ENCODE results near the gene CDK5R2. TPM values are rescaled to one million over a fixed set of nuclear protein-coding genes. Genes with fewer than 3 reads are reported as not detected.

The CDK5R2 gene
- total RNA-seq, 3 donors from 2014 or later: 0.38 to 1.4 (median 0.39) TPM

DNA sequence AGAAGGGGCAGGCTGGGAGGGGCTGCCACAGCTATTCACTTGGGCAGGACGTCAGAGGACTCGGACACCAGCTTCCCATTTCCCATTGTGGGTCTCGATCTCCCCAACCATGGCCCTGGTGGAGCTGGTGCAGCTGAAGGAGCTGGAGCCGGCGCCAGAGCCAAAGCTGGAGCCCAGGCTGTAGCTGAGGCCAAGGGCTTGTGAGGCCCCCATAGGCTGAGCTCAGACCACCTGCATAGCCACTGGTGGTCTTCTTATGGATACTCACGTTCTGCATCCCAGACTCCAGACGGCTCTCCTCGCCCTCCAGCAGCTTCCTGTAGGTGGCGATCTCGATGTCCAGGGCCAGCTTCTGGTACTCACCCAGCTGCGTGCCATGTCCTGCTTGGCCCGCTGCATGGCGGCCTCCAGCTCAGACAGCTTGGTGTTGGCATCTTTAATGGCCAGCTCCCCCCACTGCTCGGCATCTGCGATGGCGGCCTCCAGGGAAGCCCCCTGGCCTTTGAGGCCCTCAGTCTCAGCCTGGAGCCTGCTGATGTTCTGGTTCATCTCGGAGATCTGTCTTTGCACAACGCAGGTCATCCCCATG lies 6.0 kb upstream of the CDK5R2 start:
- Histone ChIP-seq H3K4me1 (ENCODE audit: low read depth) (no peaks in the 10 kb centered on the region), H3K9me3 (no peaks in the 10 kb centered on the region), H3K36me3 (ENCODE audit: low read depth) (no peaks in the 10 kb centered on the region), H3K4me3 (no peak overlapping the region)
- DNase-seq (no peak), ATAC-seq (no peak)
- TF ChIP-seq, protein P1, sequence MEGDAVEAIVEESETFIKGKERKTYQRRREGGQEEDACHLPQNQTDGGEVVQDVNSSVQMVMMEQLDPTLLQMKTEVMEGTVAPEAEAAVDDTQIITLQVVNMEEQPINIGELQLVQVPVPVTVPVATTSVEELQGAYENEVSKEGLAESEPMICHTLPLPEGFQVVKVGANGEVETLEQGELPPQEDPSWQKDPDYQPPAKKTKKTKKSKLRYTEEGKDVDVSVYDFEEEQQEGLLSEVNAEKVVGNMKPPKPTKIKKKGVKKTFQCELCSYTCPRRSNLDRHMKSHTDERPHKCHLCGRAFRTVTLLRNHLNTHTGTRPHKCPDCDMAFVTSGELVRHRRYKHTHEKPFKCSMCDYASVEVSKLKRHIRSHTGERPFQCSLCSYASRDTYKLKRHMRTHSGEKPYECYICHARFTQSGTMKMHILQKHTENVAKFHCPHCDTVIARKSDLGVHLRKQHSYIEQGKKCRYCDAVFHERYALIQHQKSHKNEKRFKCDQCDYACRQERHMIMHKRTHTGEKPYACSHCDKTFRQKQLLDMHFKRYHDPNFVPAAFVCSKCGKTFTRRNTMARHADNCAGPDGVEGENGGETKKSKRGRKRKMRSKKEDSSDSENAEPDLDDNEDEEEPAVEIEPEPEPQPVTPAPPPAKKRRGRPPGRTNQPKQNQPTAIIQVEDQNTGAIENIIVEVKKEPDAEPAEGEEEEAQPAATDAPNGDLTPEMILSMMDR (IDR thresholded peaks at IDR 0.05): no peak
- intact Hi-C loops (cut with DNase I, micrococcal nuclease): no loop called here

GRCh38 chr2:218954541-218955300 lies 4.7 kb upstream of the CDK5R2 start:
- Histone ChIP-seq H3K36me3 (ENCODE audit: low read depth) (no peaks in the 10 kb centered on the region), H3K4me3 (no peak overlapping the region), H3K4me1 (ENCODE audit: low read depth) (peaks cover 4% of the 10 kb centered on the region), H3K9me3 (no peaks in the 10 kb centered on the region)
- DNase-seq: no peak
- ATAC-seq: no peak
- TF ChIP-seq, protein P1 (IDR thresholded peaks at IDR 0.05): no peak
- intact Hi-C loops (cut with DNase I, micrococcal nuclease): no loop called here

DNA sequence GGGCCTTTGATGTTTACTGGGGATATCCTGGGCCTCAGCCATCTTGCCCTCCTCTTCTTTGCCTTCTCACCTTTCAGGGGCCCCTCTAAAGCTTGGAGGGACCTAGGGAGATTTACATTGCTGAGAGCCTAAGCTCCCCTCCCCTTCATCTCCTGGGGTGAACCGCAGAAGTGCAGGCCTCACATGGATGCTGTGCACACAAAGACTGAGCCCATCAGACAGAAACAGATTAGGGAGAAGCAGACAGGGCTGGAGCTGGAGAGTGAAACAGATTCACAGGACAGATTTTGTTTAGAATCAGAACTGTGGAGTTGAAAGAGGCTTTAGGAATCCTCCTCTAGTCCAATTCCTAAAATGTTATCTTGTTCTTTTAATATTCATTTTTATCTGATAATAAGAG lies 3.4 kb upstream of the CDK5R2 start:
- H3K9me3 ChIP-seq: no peaks in the 10 kb centered on the region
- no peaks in the 10 kb centered on the region for H3K36me3 ChIP-seq (ENCODE audit: low read depth)
- ATAC-seq: no peak
- TF ChIP-seq, protein P1 (IDR thresholded peaks at IDR 0.05): no peak
- peaks cover 10% of the 10 kb centered on the region for H3K4me1 ChIP-seq (ENCODE audit: low read depth)
- intact Hi-C loops (cut with DNase I, micrococcal nuclease): no loop called here
- no peak overlapping the region for H3K4me3 ChIP-seq
- DNase-seq: no peak

DNA sequence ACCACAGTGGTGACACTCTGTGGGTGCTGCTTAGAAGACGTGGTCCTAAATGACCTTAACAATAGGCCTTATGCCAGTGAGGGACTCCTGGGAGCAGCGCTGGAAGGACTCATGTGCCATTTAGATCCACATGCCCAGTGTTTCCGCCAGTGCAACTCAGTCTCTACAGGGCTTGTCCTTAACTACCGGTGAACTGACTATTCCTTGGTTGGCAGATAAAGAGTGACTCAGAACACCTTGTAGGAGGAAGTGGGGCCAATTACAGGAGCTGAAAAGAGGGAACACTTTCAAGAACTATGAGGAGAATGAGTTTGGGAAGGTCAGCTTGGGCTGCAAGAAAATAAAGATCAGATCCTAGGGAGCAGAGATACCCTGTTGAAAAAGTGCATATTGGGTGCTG lies 1.8 kb upstream of the CDK5R2 start:
- Histone ChIP-seq H3K4me1 (ENCODE audit: low read depth) (peaks cover 10% of the 10 kb centered on the region), H3K4me3 (no peak overlapping the region), H3K36me3 (ENCODE audit: low read depth) (no peaks in the 10 kb centered on the region), H3K9me3 (no peaks in the 10 kb centered on the region)
- ATAC-seq (no peak), DNase-seq (no peak)
- intact Hi-C loops (cut with DNase I, micrococcal nuclease): no loop called here
- TF ChIP-seq, protein P1 (IDR thresholded peaks at IDR 0.05): no peak

DNA sequence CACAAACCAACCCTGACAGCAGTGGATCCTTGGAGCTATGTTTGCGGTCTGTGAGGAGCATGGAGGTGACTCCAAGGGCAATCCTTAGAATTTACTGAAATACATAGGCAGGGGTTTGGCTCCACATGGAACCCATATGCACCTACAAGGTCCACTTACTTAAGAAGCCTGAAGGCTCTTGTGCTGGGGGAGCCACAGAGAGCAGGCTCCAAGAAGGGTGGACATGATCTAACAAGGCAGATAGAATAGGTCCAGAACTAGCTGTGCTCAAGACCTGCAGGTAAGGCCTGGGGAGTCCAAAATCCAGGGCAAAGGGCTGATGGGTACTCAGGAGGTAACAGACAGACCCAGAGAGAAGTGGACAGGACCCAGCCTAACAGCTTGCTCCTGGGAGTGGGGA lies 1.2 kb upstream of the CDK5R2 start:
- no peak for ATAC-seq
- no peak overlapping the region for H3K4me3 ChIP-seq

More for the DNA sequence above, 1.2 kb upstream of the CDK5R2 start:
- intact Hi-C loops (cut with DNase I, micrococcal nuclease): no loop called here
- no peaks in the 10 kb centered on the region for H3K9me3 ChIP-seq
- DNase-seq: no peak
- TF ChIP-seq, protein P1 (IDR thresholded peaks at IDR 0.05): no peak
- peaks cover 10% of the 10 kb centered on the region for H3K4me1 ChIP-seq (ENCODE audit: low read depth)
- no peaks in the 10 kb centered on the region for H3K36me3 ChIP-seq (ENCODE audit: low read depth)

All from mucosa of descending colon (tissue), 3 donors.